ENCODE results near the gene MCUB.
"Not testable (repeated sequence)": the region's sequence is repeated elsewhere in the genome, so short reads cannot be mapped to it uniquely, and the experiment has no call there.

MCUB gene

DNA sequence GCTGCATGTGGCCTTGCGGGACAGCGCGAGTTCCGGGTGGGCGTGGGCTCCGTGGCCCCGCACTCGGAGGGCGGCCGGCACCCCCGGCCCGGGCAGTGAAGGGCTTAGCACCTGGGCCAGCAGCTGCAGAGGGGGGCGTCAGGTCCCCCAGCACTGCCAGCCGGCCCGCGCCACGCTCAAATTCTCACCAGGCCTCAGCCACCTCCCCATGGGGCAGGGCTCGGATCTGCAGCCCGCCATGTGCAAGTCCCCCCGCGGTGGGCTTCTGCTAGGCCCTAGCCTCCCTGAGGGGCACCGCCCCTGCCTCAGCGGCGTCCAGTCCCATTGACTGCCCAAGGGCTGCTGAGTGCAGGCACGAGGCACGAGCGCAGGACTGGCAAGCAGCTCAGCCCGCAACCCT, 2.6 kb upstream of the MCUB start:
- Histone ChIP-seq H3K9ac (ENCODE audit: low read depth, low read length) (no peak overlapping the region), H3K27ac (ENCODE audit: low read depth, low read length) (no peak overlapping the region), H3K27me3 (ENCODE audit: insufficient read depth, low read length) (peaks cover 22% of the 10 kb centered on the region; the same call in 1 of the 2 replicates), H3K4me1 (ENCODE audit: insufficient read depth, low read length) (peaks cover 13% of the 10 kb centered on the region), H3K4me3 (ENCODE audit: low read length) (no peak overlapping the region), H3K9me3 (ENCODE audit: insufficient read depth, low read depth, low read length) (no peaks in the 10 kb centered on the region), H3K36me3 (ENCODE audit: insufficient read depth, low read length) (no peaks in the 10 kb centered on the region)
- 96% methylated on average over 28 of the region's 28 CpGs for WGBS

DNA sequence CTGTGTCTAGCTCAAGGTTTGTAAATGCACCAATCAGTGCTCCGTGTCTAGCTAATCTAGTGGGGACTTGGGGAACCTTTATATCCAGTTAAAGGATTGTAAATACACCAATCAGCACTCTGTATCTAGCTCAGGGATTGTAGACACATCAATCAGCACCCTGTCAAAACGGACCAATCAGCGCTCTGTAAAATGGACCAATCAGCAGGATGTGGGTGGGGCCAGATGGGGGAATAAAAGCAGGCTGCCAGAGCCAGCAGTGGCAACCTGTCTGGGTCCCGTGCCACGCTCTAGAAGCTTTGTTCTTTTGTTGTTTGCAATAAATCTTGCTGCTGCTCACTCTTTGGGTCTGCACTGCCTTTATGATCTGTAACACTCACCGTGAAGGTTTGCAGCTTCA, 2.0 kb upstream of the MCUB start:
- Histone ChIP-seq H3K4me1 (ENCODE audit: insufficient read depth, low read length) (peaks cover 13% of the 10 kb centered on the region), H3K27me3 (ENCODE audit: insufficient read depth, low read length) (peaks cover 22% of the 10 kb centered on the region; the same call in 1 of the 2 replicates)
- H3K36me3 ChIP-seq (ENCODE audit: insufficient read depth, low read length); H3K4me3 ChIP-seq (ENCODE audit: low read length); H3K27ac ChIP-seq (ENCODE audit: low read depth, low read length); H3K9me3 ChIP-seq (ENCODE audit: insufficient read depth, low read depth, low read length); H3K9ac ChIP-seq (ENCODE audit: low read depth, low read length): not testable (repeated sequence)
- WGBS, result 97% methylated on average over 6 of the region's 6 CpGs

DNA sequence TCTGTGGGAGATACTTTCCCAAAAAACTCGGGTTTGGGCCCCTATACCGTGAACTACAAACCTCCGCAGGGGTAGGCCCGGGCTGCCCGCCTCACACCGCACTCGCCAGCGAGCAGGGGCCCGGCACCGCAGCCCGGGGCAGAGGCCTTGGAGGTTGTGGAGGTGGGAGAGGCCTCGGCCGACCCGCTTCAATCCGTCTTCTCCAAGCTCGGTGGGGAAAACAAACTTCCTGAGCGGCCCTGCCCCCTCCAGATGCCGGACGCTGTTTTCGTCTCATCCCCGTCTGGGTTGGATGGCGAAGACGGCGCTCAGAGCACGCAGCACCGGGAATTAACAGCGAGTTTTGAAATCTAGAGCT, 442 bp upstream of the MCUB start:
- Histone ChIP-seq H3K4me1 (ENCODE audit: insufficient read depth, low read length) (peaks cover 13% of the 10 kb centered on the region), H3K4me3 (ENCODE audit: low read length) (peak overlapping the region; percentile 67), H3K27ac (ENCODE audit: low read depth, low read length) (0 out of 2 replicates have a peak overlapping the region, but pooled peaks have one; percentile 39), H3K9ac (ENCODE audit: low read depth, low read length) (peak overlapping the region; percentile 85), H3K9me3 (ENCODE audit: insufficient read depth, low read depth, low read length) (no peaks in the 10 kb centered on the region), H3K27me3 (ENCODE audit: insufficient read depth, low read length) (peaks cover 22% of the 10 kb centered on the region; the same call in 1 of the 2 replicates), H3K36me3 (ENCODE audit: insufficient read depth, low read length) (no peaks in the 10 kb centered on the region)
- 1% methylated on average over 27 of the region's 27 CpGs for WGBS

DNA sequence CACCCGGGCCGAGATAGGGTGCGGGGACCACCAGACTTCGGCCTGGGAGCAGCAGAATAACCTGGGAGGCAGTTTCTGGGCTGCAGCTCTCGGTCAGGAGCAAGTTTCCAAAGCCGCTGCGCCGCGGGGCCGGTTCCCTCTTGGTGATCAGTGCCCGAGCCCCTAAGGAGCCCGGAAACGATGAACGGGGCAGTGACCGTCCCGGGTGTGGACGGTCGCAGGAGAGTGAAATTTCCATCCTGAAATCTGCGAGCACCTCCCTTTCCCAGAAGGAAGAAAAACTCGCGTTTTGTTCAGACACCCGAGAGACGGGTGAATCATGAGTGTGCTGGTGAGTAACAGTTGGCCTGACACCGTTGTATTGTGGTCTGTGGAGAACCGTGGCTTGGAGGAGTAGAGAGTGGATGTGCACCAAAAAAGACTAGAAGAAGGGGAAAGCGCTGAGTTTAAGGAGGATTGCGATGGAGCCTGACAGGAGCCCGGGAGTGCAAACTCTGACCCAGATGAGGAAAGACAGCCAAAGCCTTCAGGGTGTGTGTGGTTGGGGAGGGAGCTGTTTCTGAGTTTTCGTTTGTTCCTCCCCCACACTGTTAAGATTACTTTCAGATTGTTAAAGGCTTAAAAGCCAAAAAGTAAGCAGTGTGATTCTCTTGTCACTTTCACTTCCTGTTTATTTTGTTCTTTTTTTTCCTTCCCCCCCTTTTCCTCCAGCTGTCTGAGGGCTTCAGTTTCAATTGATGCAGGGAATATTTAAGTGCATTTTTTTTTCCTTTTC, 828 bp downstream of the MCUB start:
- WGBS, result 1% methylated on average over 28 of the region's 29 CpGs
- Histone ChIP-seq H3K9ac (ENCODE audit: low read depth, low read length) (peak overlapping the region; percentile 74), H3K27ac (ENCODE audit: low read depth, low read length) (no peak overlapping the region), H3K4me1 (ENCODE audit: insufficient read depth, low read length) (peaks cover 13% of the 10 kb centered on the region), H3K4me3 (ENCODE audit: low read length) (peak overlapping the region; percentile 67), H3K9me3 (ENCODE audit: insufficient read depth, low read depth, low read length) (no peaks in the 10 kb centered on the region), H3K27me3 (ENCODE audit: insufficient read depth, low read length) (peaks cover 22% of the 10 kb centered on the region; the same call in 1 of the 2 replicates), H3K36me3 (ENCODE audit: insufficient read depth, low read length) (no peaks in the 10 kb centered on the region)

DNA sequence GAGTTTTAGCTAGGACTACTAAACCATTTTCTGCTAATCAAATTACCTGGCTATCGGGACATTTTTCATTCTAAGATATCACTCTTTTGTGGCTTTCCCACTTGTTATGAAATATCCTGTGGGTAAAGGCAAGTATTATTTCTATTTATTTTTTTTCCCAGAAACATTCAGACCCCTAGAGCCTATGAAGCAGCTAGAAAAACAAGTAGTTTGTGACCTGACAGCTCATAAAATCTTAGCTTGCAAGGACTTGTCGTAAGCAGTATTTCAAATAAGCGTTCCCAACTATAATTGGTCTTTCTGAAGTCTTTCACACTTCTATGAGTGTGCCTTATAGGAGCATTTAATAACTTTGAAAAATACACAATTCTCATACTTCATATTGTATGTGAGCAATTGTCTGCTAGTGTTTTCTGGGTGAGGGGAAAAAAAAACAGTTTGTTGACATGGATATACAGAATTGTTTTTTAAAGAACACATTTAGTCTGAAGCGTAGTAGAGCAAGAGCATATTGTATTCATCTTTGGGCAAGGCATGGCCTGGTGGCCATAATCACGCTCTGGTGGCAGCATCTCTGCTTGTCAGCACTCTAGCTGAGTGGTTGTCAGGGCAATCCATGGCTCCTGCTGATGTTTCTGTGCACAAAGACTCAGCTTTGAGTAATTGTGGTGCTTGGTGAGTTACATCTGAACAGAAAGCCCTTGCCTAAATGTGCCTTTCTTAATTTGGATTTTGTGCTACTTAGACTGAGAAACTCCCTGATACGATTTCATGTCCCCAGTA, 2.6 kb downstream of the MCUB start:
- Histone ChIP-seq H3K9me3 (ENCODE audit: insufficient read depth, low read depth, low read length) (no peaks in the 10 kb centered on the region), H3K4me1 (ENCODE audit: insufficient read depth, low read length) (peaks cover 13% of the 10 kb centered on the region), H3K4me3 (ENCODE audit: low read length) (no peak overlapping the region), H3K36me3 (ENCODE audit: insufficient read depth, low read length) (no peaks in the 10 kb centered on the region), H3K9ac (ENCODE audit: low read depth, low read length) (no peak overlapping the region), H3K27me3 (ENCODE audit: insufficient read depth, low read length) (peaks cover 22% of the 10 kb centered on the region; the same call in 1 of the 2 replicates), H3K27ac (ENCODE audit: low read depth, low read length) (no peak overlapping the region)
- WGBS, result 87% methylated on average over 5 of the region's 6 CpGs

DNA sequence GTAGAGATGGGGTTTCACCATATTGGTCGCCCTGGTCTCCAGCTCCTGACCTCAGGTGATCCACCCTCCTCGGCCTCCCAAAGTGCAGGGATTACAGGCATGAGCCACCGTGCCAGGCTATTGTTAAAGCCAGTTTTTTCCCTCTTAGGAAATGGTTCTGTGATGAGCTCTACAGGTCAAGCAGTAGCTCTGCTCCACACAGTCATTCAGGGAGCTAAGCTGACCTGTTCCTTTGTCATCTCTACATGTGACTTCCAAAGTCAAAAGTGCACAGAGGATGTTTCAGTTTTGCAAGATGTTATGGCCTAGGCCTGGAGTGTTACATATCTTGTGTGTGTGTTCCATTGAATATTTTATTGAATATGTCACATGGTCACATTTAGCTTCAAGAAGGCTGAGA, 11.4 kb downstream of the MCUB start:
- Histone ChIP-seq H3K27me3 (ENCODE audit: insufficient read depth, low read length) (no peaks in the 10 kb centered on the region), H3K9ac (ENCODE audit: low read depth, low read length) (no peak overlapping the region), H3K9me3 (ENCODE audit: insufficient read depth, low read depth, low read length) (no peaks in the 10 kb centered on the region), H3K4me3 (ENCODE audit: low read length) (no peak overlapping the region), H3K27ac (ENCODE audit: low read depth, low read length) (no peak overlapping the region), H3K36me3 (ENCODE audit: insufficient read depth, low read length) (no peaks in the 10 kb centered on the region), H3K4me1 (ENCODE audit: insufficient read depth, low read length) (no peaks in the 10 kb centered on the region)
- 94% methylated on average over 3 of the region's 3 CpGs for whole genome bisulfite sequencing

DNA sequence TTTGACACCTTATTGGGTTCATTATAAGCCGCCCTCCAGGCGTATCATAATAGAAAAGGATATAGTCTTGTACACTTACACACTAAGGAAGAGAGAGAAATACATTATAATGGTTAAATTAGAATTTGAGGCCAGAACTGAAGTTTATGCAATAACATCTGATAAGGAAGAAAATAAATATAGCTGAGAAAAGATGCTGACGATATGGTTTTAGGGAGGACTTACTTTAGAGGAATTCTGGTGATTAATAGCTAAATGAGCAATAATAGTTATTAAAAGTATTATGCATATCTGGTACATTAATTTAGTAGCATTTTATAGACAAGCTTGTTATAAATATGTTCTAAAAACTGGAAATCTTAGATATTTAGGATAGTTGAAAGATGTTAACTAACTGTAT, 12.1 kb downstream of the MCUB start:
- Histone ChIP-seq H3K4me3 (ENCODE audit: low read length) (no peak overlapping the region), H3K4me1 (ENCODE audit: insufficient read depth, low read length) (no peaks in the 10 kb centered on the region), H3K27me3 (ENCODE audit: insufficient read depth, low read length) (no peaks in the 10 kb centered on the region), H3K36me3 (ENCODE audit: insufficient read depth, low read length) (no peaks in the 10 kb centered on the region), H3K27ac (ENCODE audit: low read depth, low read length) (no peak overlapping the region), H3K9me3 (ENCODE audit: insufficient read depth, low read depth, low read length) (no peaks in the 10 kb centered on the region), H3K9ac (ENCODE audit: low read depth, low read length) (no peak overlapping the region)
- WGBS, result 100% methylated on average over 1 of the region's 3 CpGs

DNA sequence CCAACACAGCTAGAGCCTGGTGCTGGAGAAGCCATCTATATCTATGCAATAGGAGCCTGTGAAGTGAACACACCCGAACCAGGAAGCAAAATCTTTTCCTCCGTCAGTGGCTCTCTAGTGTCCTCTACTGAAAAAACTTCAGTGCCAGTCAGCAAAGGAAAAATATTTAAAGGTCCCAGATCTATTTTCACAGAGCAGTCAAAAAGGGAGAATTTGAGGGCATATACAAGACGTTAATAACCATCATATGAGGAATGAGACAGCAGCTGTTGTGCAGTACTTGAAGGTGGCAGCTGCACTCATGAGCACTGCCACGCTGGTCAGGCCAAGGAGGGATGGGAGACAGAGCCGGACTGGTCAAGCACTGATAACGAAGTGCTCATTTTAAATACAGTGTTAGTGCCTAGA, 14.4 kb downstream of the MCUB start:
- no peak overlapping the region for H3K27ac ChIP-seq (ENCODE audit: low read depth, low read length)
- H3K9ac ChIP-seq (ENCODE audit: low read depth, low read length), result no peak overlapping the region
- H3K9me3 ChIP-seq (ENCODE audit: insufficient read depth, low read depth, low read length), result no peaks in the 10 kb centered on the region
- no peak overlapping the region for H3K4me3 ChIP-seq (ENCODE audit: low read length)
- H3K4me1 ChIP-seq (ENCODE audit: insufficient read depth, low read length), result no peaks in the 10 kb centered on the region
- H3K36me3 ChIP-seq (ENCODE audit: insufficient read depth, low read length), result no peaks in the 10 kb centered on the region
- WGBS, result 84% methylated on average over 6 of the region's 6 CpGs
- H3K27me3 ChIP-seq (ENCODE audit: insufficient read depth, low read length), result no peaks in the 10 kb centered on the region

DNA sequence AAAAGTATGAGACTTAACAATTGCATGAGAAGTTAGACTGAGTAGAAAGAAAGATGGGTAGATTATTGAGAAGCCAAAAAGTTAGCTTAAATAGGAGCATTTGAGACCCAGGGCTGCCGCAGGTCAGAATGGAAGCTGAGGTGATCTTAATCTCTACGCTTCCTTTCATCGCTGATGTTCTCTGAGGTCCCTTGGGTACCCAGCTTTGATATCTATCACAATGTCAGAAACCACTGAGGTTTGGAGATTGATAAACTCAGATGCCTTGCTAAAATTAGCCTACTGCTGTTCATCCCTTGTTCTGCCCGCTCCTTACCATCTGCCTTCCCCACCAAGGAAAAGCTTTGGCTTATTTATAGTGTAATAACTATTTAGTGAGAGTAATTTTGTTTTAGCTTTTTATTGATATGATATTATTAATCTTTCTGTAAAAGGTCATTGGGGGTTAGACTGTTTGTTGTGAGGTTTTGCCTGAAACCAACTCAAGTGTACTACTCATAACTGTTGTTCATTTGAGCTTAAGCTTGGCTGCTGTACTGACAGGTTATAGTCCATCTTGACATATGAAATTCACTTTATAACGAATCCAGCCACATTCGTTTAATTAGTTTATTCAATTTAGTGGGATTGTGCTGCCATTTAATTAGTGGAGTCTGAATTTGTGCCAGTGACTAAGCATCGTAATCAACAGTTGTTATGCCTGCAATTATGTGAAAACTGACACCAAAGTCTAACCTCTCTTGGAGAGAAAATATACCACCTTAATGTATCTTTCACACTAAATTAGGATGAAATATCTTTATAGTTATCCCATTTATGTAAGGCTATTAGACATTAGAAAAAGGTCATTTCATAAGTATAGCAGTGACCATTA, 15.1 kb downstream of the MCUB start:
- H3K4me1 ChIP-seq (ENCODE audit: insufficient read depth, low read length), result no peaks in the 10 kb centered on the region
- H3K27ac ChIP-seq (ENCODE audit: low read depth, low read length), result no peak overlapping the region
- no peaks in the 10 kb centered on the region for H3K36me3 ChIP-seq (ENCODE audit: insufficient read depth, low read length)
- H3K27me3 ChIP-seq (ENCODE audit: insufficient read depth, low read length), result no peaks in the 10 kb centered on the region
- H3K9me3 ChIP-seq (ENCODE audit: insufficient read depth, low read depth, low read length), result no peaks in the 10 kb centered on the region
- no peak overlapping the region for H3K9ac ChIP-seq (ENCODE audit: low read depth, low read length)
- WGBS, result 97% methylated on average over 6 of the region's 7 CpGs
- no peak overlapping the region for H3K4me3 ChIP-seq (ENCODE audit: low read length)

DNA sequence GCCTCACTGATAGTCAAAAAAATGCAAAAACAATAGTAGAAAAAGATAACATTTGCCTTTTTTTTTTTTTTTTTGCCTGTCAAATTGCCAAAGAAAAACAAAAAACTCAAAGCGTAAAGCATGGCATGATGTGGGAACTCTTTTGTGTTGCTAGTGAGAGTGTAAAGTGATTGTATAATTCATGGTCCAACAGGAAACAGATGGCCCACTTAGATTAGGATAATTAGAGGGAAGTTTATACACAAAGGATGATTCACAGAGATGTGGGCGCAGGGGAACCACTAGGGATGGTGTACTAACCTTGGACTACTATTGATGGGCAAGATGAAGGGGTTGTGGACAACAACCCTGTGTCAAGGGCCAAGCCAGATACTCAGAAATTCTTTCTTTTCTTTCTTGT, 16.4 kb downstream of the MCUB start:
- H3K36me3 ChIP-seq (ENCODE audit: insufficient read depth, low read length), result no peaks in the 10 kb centered on the region
- 95% methylated on average over 2 of the region's 2 CpGs for WGBS
- no peaks in the 10 kb centered on the region for H3K9me3 ChIP-seq (ENCODE audit: insufficient read depth, low read depth, low read length)
- no peaks in the 10 kb centered on the region for H3K4me1 ChIP-seq (ENCODE audit: insufficient read depth, low read length)
- H3K9ac ChIP-seq (ENCODE audit: low read depth, low read length), result no peak overlapping the region
- no peaks in the 10 kb centered on the region for H3K27me3 ChIP-seq (ENCODE audit: insufficient read depth, low read length)
- H3K27ac ChIP-seq (ENCODE audit: low read depth, low read length), result no peak overlapping the region
- H3K4me3 ChIP-seq (ENCODE audit: low read length), result no peak overlapping the region

DNA sequence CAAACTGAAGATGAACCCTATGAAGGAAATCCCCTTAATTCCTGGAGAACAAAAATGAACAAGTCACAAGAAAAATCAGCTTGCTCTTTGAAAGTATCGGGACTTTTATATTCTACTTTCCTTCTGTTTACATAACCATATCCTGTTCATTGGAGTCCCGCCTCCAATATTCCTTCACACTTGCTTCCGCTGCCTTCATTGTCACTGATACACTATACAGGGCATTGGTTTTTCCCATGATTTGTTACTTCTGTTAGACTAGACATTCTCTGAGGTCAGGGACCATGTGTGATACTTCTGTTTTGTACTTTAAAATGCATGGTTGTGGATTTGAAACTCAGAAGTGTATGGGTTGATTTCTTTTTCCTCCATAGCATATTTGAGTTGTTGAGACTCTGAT, 18.8 kb downstream of the MCUB start:
- no peaks in the 10 kb centered on the region for H3K4me1 ChIP-seq (ENCODE audit: insufficient read depth, low read length)
- no peaks in the 10 kb centered on the region for H3K27me3 ChIP-seq (ENCODE audit: insufficient read depth, low read length)
- no peak overlapping the region for H3K27ac ChIP-seq (ENCODE audit: low read depth, low read length)
- H3K9me3 ChIP-seq (ENCODE audit: insufficient read depth, low read depth, low read length), result 0 out of 2 replicates have a peak, but pooled peaks cover 3% of the 10 kb centered on the region
- H3K9ac ChIP-seq (ENCODE audit: low read depth, low read length), result no peak overlapping the region
- WGBS, result 97% methylated on average over 3 of the region's 3 CpGs
- H3K4me3 ChIP-seq (ENCODE audit: low read length), result no peak overlapping the region
- no peaks in the 10 kb centered on the region for H3K36me3 ChIP-seq (ENCODE audit: insufficient read depth, low read length)

All from HUES64 (cell line).